ENCODE data around the gene OSBPL3. TPM values are rescaled to one million over a fixed set of nuclear protein-coding genes. Genes with fewer than 3 reads are reported as not detected.

The OSBPL3 gene
- polyA plus RNA-seq, 1 donor (not counting 4 experiments of a cell fraction or from before 2014, with no cell fraction given): 34.0 TPM

- DNase-seq (ENCODE audit: low read depth, low spot score) (no peak), FAIRE-seq (no peak)
- Histone ChIP-seq H3K4me2 (ENCODE audit: control insufficient read depth, extremely low read depth, insufficient read depth, low read depth, low read length) (no peak overlapping the region), H3K9me1 (ENCODE audit: control insufficient read depth, extremely low read depth, insufficient read depth, low read length) (no peaks in the 10 kb centered on the region), H3K4me3 (ENCODE audit: control insufficient read depth in 2 of 3, extremely low read depth in 1 of 3, insufficient read depth in 2 of 3, low read depth in 1 of 3, low read length in 3 of 3) (no peak overlapping the region), H4K20me1 (ENCODE audit: control insufficient read depth, extremely low read depth, insufficient read depth, low read length) (no peaks in the 10 kb centered on the region), H3K27ac (ENCODE audit: control insufficient read depth, insufficient read depth, low read length) (no peak overlapping the region), H3K9me3 (ENCODE audit: control insufficient read depth, low read depth, low read length) (no peaks in the 10 kb centered on the region), H3K9ac (ENCODE audit: control insufficient read depth, extremely low read depth, insufficient read depth, low read length) (no peak overlapping the region), H3K36me3 (ENCODE audit: control insufficient read depth in 2 of 2, extremely low read depth in 1 of 2, insufficient read depth in 2 of 2, low read length in 2 of 2) (peaks cover 10 to 18% of the 10 kb centered on the region in 2 experiments), H2AFZ (ENCODE audit: control insufficient read depth, low read length) (no peak overlapping the region), H3K27me3 (ENCODE audit: control insufficient read depth, extremely low read depth, insufficient read depth, low read length) (no peaks in the 10 kb centered on the region), H3K79me2 (ENCODE audit: control insufficient read depth, insufficient read depth, low read length) (peaks cover 31% of the 10 kb centered on the region), H3K4me1 (ENCODE audit: control insufficient read depth, extremely low read depth, insufficient read depth, low read length) (no peaks in the 10 kb centered on the region)
- TF ChIP-seq CTCF (optimal IDR thresholded peaks at IDR 0.05 in 1 of 3, IDR thresholded peaks at IDR 0.05 in 1 of 3, conservative IDR thresholded peaks at IDR 0.05 in 1 of 3; ENCODE audit: extremely low read depth in 1 of 3, insufficient read depth in 2 of 3, low read length in 3 of 3) (no peak), EZH2 (IDR thresholded peaks at IDR 0.05; ENCODE audit: low read length) (no peak)
- dilution Hi-C loops (cut with MboI; ENCODE audit: extremely low pct_ligation_motif_present, low sequenced_read_pairs): no loop called here
Observed at GRCh38 chr7:24888653-24889052, 91.3 kb downstream of the OSBPL3 start.

- H3K27me3 ChIP-seq (ENCODE audit: control insufficient read depth, extremely low read depth, insufficient read depth, low read length): no peaks in the 10 kb centered on the region
- peaks cover 20% of the 10 kb centered on the region for H3K79me2 ChIP-seq (ENCODE audit: control insufficient read depth, insufficient read depth, low read length)
- no peak overlapping the region for H3K9ac ChIP-seq (ENCODE audit: control insufficient read depth, extremely low read depth, insufficient read depth, low read length)
- H3K4me3 ChIP-seq (ENCODE audit: control insufficient read depth in 2 of 3, extremely low read depth in 1 of 3, insufficient read depth in 2 of 3, low read depth in 1 of 3, low read length in 3 of 3): no peak overlapping the region
- FAIRE-seq (no peak), DNase-seq (ENCODE audit: low read depth, low spot score) (no peak)
- no peak overlapping the region for H3K27ac ChIP-seq (ENCODE audit: control insufficient read depth, insufficient read depth, low read length)
- H3K4me2 ChIP-seq (ENCODE audit: control insufficient read depth, extremely low read depth, insufficient read depth, low read depth, low read length): no peak overlapping the region
- TF ChIP-seq CTCF (optimal IDR thresholded peaks at IDR 0.05 in 1 of 3, IDR thresholded peaks at IDR 0.05 in 1 of 3, conservative IDR thresholded peaks at IDR 0.05 in 1 of 3; ENCODE audit: extremely low read depth in 1 of 3, insufficient read depth in 2 of 3, low read length in 3 of 3) (no peak), EZH2 (IDR thresholded peaks at IDR 0.05; ENCODE audit: low read length) (no peak)
- dilution Hi-C loops (cut with MboI; ENCODE audit: extremely low pct_ligation_motif_present, low sequenced_read_pairs): no loop called here
- peaks cover 4% of the 10 kb centered on the region for H3K4me1 ChIP-seq (ENCODE audit: control insufficient read depth, extremely low read depth, insufficient read depth, low read length)
- no peaks in the 10 kb centered on the region for H3K9me1 ChIP-seq (ENCODE audit: control insufficient read depth, extremely low read depth, insufficient read depth, low read length)
- H2AFZ ChIP-seq (ENCODE audit: control insufficient read depth, low read length): no peak overlapping the region
- H3K36me3 ChIP-seq (ENCODE audit: control insufficient read depth in 2 of 2, extremely low read depth in 1 of 2, insufficient read depth in 2 of 2, low read length in 2 of 2): peaks cover 10 to 11% of the 10 kb centered on the region in 2 experiments
- no peaks in the 10 kb centered on the region for H3K9me3 ChIP-seq (ENCODE audit: control insufficient read depth, low read depth, low read length)
- no peaks in the 10 kb centered on the region for H4K20me1 ChIP-seq (ENCODE audit: control insufficient read depth, extremely low read depth, insufficient read depth, low read length)
Observed at GRCh38 chr7:24885716-24886115, 94.3 kb downstream of the OSBPL3 start.
